SK-N-SH (cell line): ENCODE measurements around the gene BRINP2. TPM values are rescaled to one million over a fixed set of nuclear protein-coding genes. Genes with fewer than 3 reads are reported as not detected.

Source experiments
- CTCF ChIA-PET: fragments of 300-600, 350-600 bp; formaldehyde crosslinking; extraction: SDS; loops from one replicate; lab custom pipeline; 2021; lab: Yijun Ruan, JAX
- POLR2A ChIA-PET: fragments of 350-600 bp; sonication (Branson Sonifier 250); formaldehyde crosslinking; extraction: SDS; loops from one replicate; lab custom pipeline; 2020; ENCODE audit warnings: antibody characterized with exemption, inconsistent platforms; lab: Yijun Ruan, JAX
- DNase-seq: peaks from one replicate; pipeline ENCODE4 v3.0.0; 2012
- H2AFZ ChIP-seq: fragments of 200-600 bp; sonication (generic); 2 replicates; pipeline ENCODE4 v1.8.1; 2016; ENCODE audit warnings: antibody characterized with exemption, mild to moderate bottlenecking, low read depth
- H3F3A ChIP-seq: fragments of 200-600 bp; sonication (generic); replicated peaks from 2 replicates; pipeline ENCODE3; 2016; ENCODE audit warnings: antibody characterized with exemption, mild to moderate bottlenecking; ENCODE audit not compliant: insufficient read depth
- H3K27ac ChIP-seq, 2 experiments: fragments of 200-500 bp in 1 of 2; fragments of 200-600 bp in 1 of 2; sonication (Bioruptor generic) in 1 of 2; sonication (generic), shearing (Covaris generic) in 1 of 2; 2 replicates each; pipeline versions ENCODE4 v1.5.1 to v1.6.1; 2014 to 2016; ENCODE audit warnings: low read depth in 2 of 2, inconsistent platforms in 1 of 2, low read length in 1 of 2, mild to moderate bottlenecking in 1 of 2, mixed read lengths in 1 of 2
- H3K27me3 ChIP-seq: fragments of 200-600 bp; sonication (generic), shearing (Covaris generic); 2 replicates; pipeline ENCODE4 v1.6.1; 2016; ENCODE audit warnings: mixed run types; ENCODE audit not compliant: insufficient read depth
- H3K36me3 ChIP-seq, 2 experiments: fragments of 200-500 bp in 1 of 2; fragments of 200-600 bp in 1 of 2; sonication (Bioruptor generic) in 1 of 2; sonication (generic) in 1 of 2; replicated peaks in 1 of 2; 2 replicates each; pipeline versions ENCODE3 to v1.5.1; 2014 to 2016; ENCODE audit warnings: low read length in 1 of 2, mild to moderate bottlenecking in 1 of 2; ENCODE audit not compliant: insufficient read depth in 2 of 2, control insufficient read depth in 1 of 2
- H3K4me1 ChIP-seq, 2 experiments: fragments of 200-500 bp in 1 of 2; fragments of 200-600 bp in 1 of 2; sonication (Bioruptor generic) in 1 of 2; sonication (generic), shearing (Covaris generic) in 1 of 2; 2 replicates each; pipeline versions ENCODE4 v1.5.1 to v1.6.1; 2014 to 2016; ENCODE audit warnings: low read depth in 1 of 2, low read length in 1 of 2, mixed run types in 1 of 2; ENCODE audit not compliant: insufficient read depth in 2 of 2, control insufficient read depth in 1 of 2
- H3K4me2 ChIP-seq: fragments of 200-600 bp; sonication (generic), shearing (Covaris generic); 2 replicates; pipeline ENCODE4 v1.6.1; 2017; ENCODE audit warnings: mixed run types
- H3K4me3 ChIP-seq, 2 experiments: fragments of 200-500 bp in 1 of 2; fragments of 200-600 bp in 1 of 2; sonication (Bioruptor generic) in 1 of 2; sonication (generic), shearing (Covaris generic) in 1 of 2; 2 replicates each; pipeline versions ENCODE4 v1.5.1 to v1.8.1; 2014 to 2016; ENCODE audit warnings: low read depth in 2 of 2, inconsistent platforms in 1 of 2, low read length in 1 of 2, mild to moderate bottlenecking in 1 of 2, mixed read lengths in 1 of 2, moderate library complexity in 1 of 2
- H3K79me2 ChIP-seq: fragments of 200-600 bp; sonication (generic); 2 replicates; pipeline ENCODE4 v1.8.1; 2017; ENCODE audit warnings: mild to moderate bottlenecking; ENCODE audit not compliant: insufficient read depth
- H3K9ac ChIP-seq: fragments of 200-600 bp; sonication (generic); 2 replicates; pipeline ENCODE4 v1.6.1; 2017; ENCODE audit warnings: mixed run types
- H3K9me2 ChIP-seq: fragments of 200-600 bp; sonication (generic); 2 replicates; pipeline ENCODE4 v1.6.1; 2017; ENCODE audit warnings: mixed run types
- H3K9me3 ChIP-seq: fragments of 200-600 bp; sonication (generic); 2 replicates; pipeline ENCODE4 v1.6.1; 2017; ENCODE audit warnings: mixed run types, mild to moderate bottlenecking, moderate library complexity
- H4K20me1 ChIP-seq: fragments of 200-600 bp; sonication (generic); 2 replicates; pipeline ENCODE4 v1.6.1; 2017; ENCODE audit warnings: mild to moderate bottlenecking, mixed run types; ENCODE audit not compliant: insufficient read depth
- GABPA ChIP-seq: IDR thresholded peaks from 2 replicates; pipeline ENCODE4 v1.4.0; 2012; ENCODE audit warnings: low read depth, mild to moderate bottlenecking
- GATA2 ChIP-seq: sonication (generic); formaldehyde crosslinking; IDR thresholded peaks from 2 replicates; pipeline ENCODE4 v1.5.0; 2020; ENCODE audit warnings: mild to moderate bottlenecking, missing genetic modification reagents
- MAX ChIP-seq: IDR thresholded peaks from 2 replicates; pipeline ENCODE4 v1.4.0; 2012; ENCODE audit warnings: low read depth
- NFIC ChIP-seq: IDR thresholded peaks from 2 replicates; pipeline ENCODE4 v1.4.0; 2012; ENCODE audit warnings: borderline replicate concordance
- RAD21 ChIP-seq: IDR thresholded peaks from 2 replicates; pipeline ENCODE4 v1.6.1; 2012; ENCODE audit warnings: mild to moderate bottlenecking, low read length
- SMC3 ChIP-seq: IDR thresholded peaks from 2 replicates; pipeline ENCODE4 v1.6.1; 2012; ENCODE audit warnings: low read depth, low read length, improper control_type of control experiment
- TAF1 ChIP-seq: IDR thresholded peaks from 2 replicates; pipeline ENCODE4 v1.6.1; 2012; ENCODE audit warnings: low read depth, mild to moderate bottlenecking, low read length, moderate library complexity, borderline replicate concordance
- YY1 ChIP-seq: IDR thresholded peaks from 2 replicates; pipeline ENCODE4 v1.4.0; 2012; ENCODE audit warnings: low read depth, mild to moderate bottlenecking
- WGBS: methylation state at CpG from one replicate; pipeline ENCODE4 v1.1.6; 2017; ENCODE audit warnings: low lambda C conversion rate; 5-methylcytosine and 5-hydroxymethylcytosine counted together
- polyA plus RNA-seq, 3 experiments: library from polyadenylated mRNA; depleted of rRNA; stranded (reverse); fragments of >200 nt; gene quantifications; 2 replicates each; pipeline ENCODE4 v1.2.3, GENCODE V29; 2012
- TF ChIP-seq, protein P1 (sequence below): fragments of 200-600 bp; sonication (generic); IDR thresholded peaks from 2 replicates; pipeline ENCODE4 v1.6.1; 2017; ENCODE audit warnings: antibody characterized with exemption, mild to moderate bottlenecking, moderate library complexity

The BRINP2 gene
- polyA plus RNA-seq, 1 of the 3 experiments (the other 2 are of a cell fraction) = 0.12 TPM

GRCh38 chr1:177181631-177182291, 11.0 kb downstream of the BRINP2 start:
- peak; percentile 88 for DNase-seq
- Histone ChIP-seq H3K9ac (no peak overlapping the region), H4K20me1 (no peaks in the 10 kb centered on the region), H3K27me3 (peaks cover 8% of the 10 kb centered on the region; the same call in 1 of the 2 replicates), H3K4me1 (peaks cover 0 to 33% of the 10 kb centered on the region in 2 experiments; a peak in 2 of 4 replicates), H2AFZ (no peak overlapping the region; the same call in 1 of the 2 replicates), H3K4me2 (peak overlapping the region; percentile 74), H3K27ac (peak overlapping the region in 1 of 2 experiments; percentile 88; a peak in 2 of 4 replicates), H3K9me2 (no peaks in the 10 kb centered on the region), H3K4me3 (peak overlapping the region; percentile 37 to 54), H3K79me2 (no peaks in the 10 kb centered on the region), H3K9me3 (no peaks in the 10 kb centered on the region), H3K36me3 (no peaks in the 10 kb centered on the region), H3F3A (no peaks in the 10 kb centered on the region)
- ChIA-PET POLR2A (interaction anchor here (0.5 to 1.3 kb wide), 3 partner anchors 17 to 225 kb away, joined by 3 to 4 read pairs (median 3); partner anchors contain the start of gene ASTN1), CTCF (interaction anchor here (0.6 to 5.3 kb wide), 73 partner anchors 9 to 872 kb away, joined by 3 to 131 read pairs (median 4); partner anchors contain the start of genes ASTN1 and BRINP2)
- TF ChIP-seq NFIC (no peak), MAX (no peak), RAD21 (peak; percentile 86), SMC3 (peak; percentile 73)
- TF ChIP-seq, protein P1, sequence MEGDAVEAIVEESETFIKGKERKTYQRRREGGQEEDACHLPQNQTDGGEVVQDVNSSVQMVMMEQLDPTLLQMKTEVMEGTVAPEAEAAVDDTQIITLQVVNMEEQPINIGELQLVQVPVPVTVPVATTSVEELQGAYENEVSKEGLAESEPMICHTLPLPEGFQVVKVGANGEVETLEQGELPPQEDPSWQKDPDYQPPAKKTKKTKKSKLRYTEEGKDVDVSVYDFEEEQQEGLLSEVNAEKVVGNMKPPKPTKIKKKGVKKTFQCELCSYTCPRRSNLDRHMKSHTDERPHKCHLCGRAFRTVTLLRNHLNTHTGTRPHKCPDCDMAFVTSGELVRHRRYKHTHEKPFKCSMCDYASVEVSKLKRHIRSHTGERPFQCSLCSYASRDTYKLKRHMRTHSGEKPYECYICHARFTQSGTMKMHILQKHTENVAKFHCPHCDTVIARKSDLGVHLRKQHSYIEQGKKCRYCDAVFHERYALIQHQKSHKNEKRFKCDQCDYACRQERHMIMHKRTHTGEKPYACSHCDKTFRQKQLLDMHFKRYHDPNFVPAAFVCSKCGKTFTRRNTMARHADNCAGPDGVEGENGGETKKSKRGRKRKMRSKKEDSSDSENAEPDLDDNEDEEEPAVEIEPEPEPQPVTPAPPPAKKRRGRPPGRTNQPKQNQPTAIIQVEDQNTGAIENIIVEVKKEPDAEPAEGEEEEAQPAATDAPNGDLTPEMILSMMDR = peak; percentile 74
- WGBS = 1% methylated on average over 18 of the region's 32 CpGs

- peak overlapping the region in 1 of 2 experiments; percentile 88; a peak in 2 of 4 replicates for H3K27ac ChIP-seq
- no peaks in the 10 kb centered on the region for H3K9me2 ChIP-seq
- no peaks in the 10 kb centered on the region for H3K9me3 ChIP-seq
- no peak overlapping the region for H3K4me2 ChIP-seq
- peaks cover 0 to 31% of the 10 kb centered on the region in 2 experiments; a peak in 2 of 4 replicates for H3K4me1 ChIP-seq
- no peaks in the 10 kb centered on the region for H4K20me1 ChIP-seq
- H3K79me2 ChIP-seq = no peaks in the 10 kb centered on the region
- 8% methylated on average over 2 of the region's 2 CpGs for WGBS
- DNase-seq = no peak
- POLR2A ChIA-PET = no interaction called here
- no peak overlapping the region for H3K4me3 ChIP-seq
- H3F3A ChIP-seq = no peaks in the 10 kb centered on the region
- TF ChIP-seq TAF1 = no peak
- no peak for TF ChIP-seq GABPA
- TF ChIP-seq SMC3 = no peak
- TF ChIP-seq YY1 = no peak
- TF ChIP-seq, protein P1 = no peak
- no peak for TF ChIP-seq GATA2 (CRISPR knock-in tag)
- CTCF ChIA-PET = interaction anchor here (1.0 to 5.3 kb wide), 4 partner anchors 9 to 286 kb away, joined by 3 to 131 read pairs (median 3); no protein-coding TSS in a partner anchor
- H2AFZ ChIP-seq = no peak overlapping the region
- peaks cover 8% of the 10 kb centered on the region; the same call in 1 of the 2 replicates for H3K27me3 ChIP-seq
- no peak overlapping the region for H3K9ac ChIP-seq
- H3K36me3 ChIP-seq = no peaks in the 10 kb centered on the region
Observed at GRCh38 chr1:177183836-177184235, 13.1 kb downstream of the BRINP2 start.
